Loucy (cell line): ENCODE data around the gene FOXD1.

Experiments used
- CTCF ChIP-seq: fragments of 200-600 bp; sonication (generic); conservative IDR thresholded peaks from 2 replicates; pipeline ENCODE4 v1.5.1; 2014; ENCODE audit warnings: mild to moderate bottlenecking, antibody characterized with exemption, low read length
- EZH2phosphoT487 ChIP-seq: fragments of 200-600 bp; IDR thresholded peaks from 2 replicates; pipeline ENCODE4 v1.6.1; 2018; ENCODE audit warnings: antibody characterized with exemption, mild to moderate bottlenecking, moderate library complexity, borderline replicate concordance

- TF ChIP-seq CTCF (no peak), EZH2phosphoT487 (no peak)
Observed at GRCh38 chr5:73438645-73439470, 9.7 kb downstream of the FOXD1 start.
